Cardiac muscle cell (in vitro differentiated cells and primary cell): ENCODE measurements around the gene DDX51. TPM values are rescaled to one million over a fixed set of nuclear protein-coding genes. Genes with fewer than 3 reads are reported as not detected.

Source experiments
- DNase-seq, 2 donors: peaks; one replicate each; pipeline versions ENCODE4 v3.0.0 to v3.0.0-alpha.2; 2010 to 2017; ENCODE audit warnings: low read depth in 1 of 2, low spot score in 1 of 2
- H3K27ac ChIP-seq: fragments of 200-600 bp; sonication (generic); 2 replicates; pipeline ENCODE4 v1.5.1; 2016
- H3K27me3 ChIP-seq: fragments of 200-600 bp; sonication (generic); 2 replicates; pipeline ENCODE4 v1.6.0; 2016; ENCODE audit warnings: control low read depth
- H3K36me3 ChIP-seq: fragments of 200-600 bp; sonication (generic); 2 replicates; pipeline ENCODE4 v1.5.1; 2016; ENCODE audit warnings: control low read depth
- H3K4me1 ChIP-seq: fragments of 200-600 bp; sonication (generic); 2 replicates; pipeline ENCODE4 v1.8.1; 2017; ENCODE audit warnings: low read depth, mild to moderate bottlenecking, mixed run types
- H3K4me3 ChIP-seq: fragments of 200-600 bp; sonication (generic); 2 replicates; pipeline ENCODE4 v1.5.1; 2016; ENCODE audit warnings: mild to moderate bottlenecking
- H3K9me3 ChIP-seq: fragments of 200-600 bp; sonication (generic); 2 replicates; pipeline ENCODE4 v1.5.1; 2017; ENCODE audit warnings: low read depth, mild to moderate bottlenecking, control low read depth
- CTCF ChIP-seq: IDR thresholded peaks from 2 replicates; pipeline ENCODE4 v1.5.1; 2012; ENCODE audit warnings: low read depth, mild to moderate bottlenecking, low read length
- polyA plus RNA-seq: library from polyadenylated mRNA; unstranded; fragments of >200 nt; fragmentation: Nextera tagmentation; extraction: Ambion mirVana; gene quantifications from 2 replicates; pipeline ENCODE4 v1.2.1, GENCODE V29; 2016
- total RNA-seq: library from RNA; depleted of rRNA; stranded (reverse); fragments of >200 nt; gene quantifications from 2 replicates; pipeline ENCODE4 v1.2.3, GENCODE V29; 2016

DDX51 gene
- total and polyA plus RNA-seq, 2 experiments from 2014 or later: 15.6 to 22.9 TPM

GRCh38 chr12:132162508-132163031 lies 18.5 kb upstream of the DDX51 start:
- H3K36me3 ChIP-seq: no peaks in the 10 kb centered on the region
- peaks cover 10% of the 10 kb centered on the region for H3K27me3 ChIP-seq
- no peak for TF ChIP-seq CTCF
- no peaks in the 10 kb centered on the region for H3K9me3 ChIP-seq
- H3K27ac ChIP-seq: no peak overlapping the region
- DNase-seq: peak in 1 of 2 donors; percentile 84
- H3K4me1 ChIP-seq: no peaks in the 10 kb centered on the region
- no peak overlapping the region for H3K4me3 ChIP-seq

GRCh38 chr12:132161796-132162507 lies 17.8 kb upstream of the DDX51 start:
- Histone ChIP-seq H3K4me1 (no peaks in the 10 kb centered on the region), H3K27ac (no peak overlapping the region), H3K4me3 (no peak overlapping the region), H3K36me3 (no peaks in the 10 kb centered on the region), H3K9me3 (no peaks in the 10 kb centered on the region), H3K27me3 (peaks cover 10% of the 10 kb centered on the region)
- no peak for DNase-seq
- no peak for TF ChIP-seq CTCF

GRCh38 chr12:132161036-132161781 lies 17.1 kb upstream of the DDX51 start:
- no peak overlapping the region for H3K27ac ChIP-seq
- H3K4me1 ChIP-seq: no peaks in the 10 kb centered on the region
- H3K36me3 ChIP-seq: no peaks in the 10 kb centered on the region
- TF ChIP-seq CTCF: no peak
- H3K9me3 ChIP-seq: no peaks in the 10 kb centered on the region
- H3K27me3 ChIP-seq: peaks cover 10% of the 10 kb centered on the region
- no peak overlapping the region for H3K4me3 ChIP-seq
- peak in 1 of 2 donors; percentile 68 for DNase-seq

GRCh38 chr12:132160601-132161035 lies 16.5 kb upstream of the DDX51 start:
- Histone ChIP-seq H3K27me3 (peaks cover 10% of the 10 kb centered on the region), H3K36me3 (no peaks in the 10 kb centered on the region), H3K27ac (no peak overlapping the region), H3K4me3 (no peak overlapping the region), H3K4me1 (no peaks in the 10 kb centered on the region), H3K9me3 (no peaks in the 10 kb centered on the region)
- TF ChIP-seq CTCF: no peak
- no peak for DNase-seq

- H3K27ac ChIP-seq: no peak overlapping the region
- no peaks in the 10 kb centered on the region for H3K4me1 ChIP-seq
- no peak for TF ChIP-seq CTCF
- H3K4me3 ChIP-seq: no peak overlapping the region
- DNase-seq: no peak
- peaks cover 10% of the 10 kb centered on the region for H3K27me3 ChIP-seq
- H3K9me3 ChIP-seq: no peaks in the 10 kb centered on the region
- no peaks in the 10 kb centered on the region for H3K36me3 ChIP-seq
Measured at GRCh38 chr12:132160016-132160415, 15.9 kb upstream of the DDX51 start.
